ENCODE results near the gene PBX3.

PBX3 gene

DNA sequence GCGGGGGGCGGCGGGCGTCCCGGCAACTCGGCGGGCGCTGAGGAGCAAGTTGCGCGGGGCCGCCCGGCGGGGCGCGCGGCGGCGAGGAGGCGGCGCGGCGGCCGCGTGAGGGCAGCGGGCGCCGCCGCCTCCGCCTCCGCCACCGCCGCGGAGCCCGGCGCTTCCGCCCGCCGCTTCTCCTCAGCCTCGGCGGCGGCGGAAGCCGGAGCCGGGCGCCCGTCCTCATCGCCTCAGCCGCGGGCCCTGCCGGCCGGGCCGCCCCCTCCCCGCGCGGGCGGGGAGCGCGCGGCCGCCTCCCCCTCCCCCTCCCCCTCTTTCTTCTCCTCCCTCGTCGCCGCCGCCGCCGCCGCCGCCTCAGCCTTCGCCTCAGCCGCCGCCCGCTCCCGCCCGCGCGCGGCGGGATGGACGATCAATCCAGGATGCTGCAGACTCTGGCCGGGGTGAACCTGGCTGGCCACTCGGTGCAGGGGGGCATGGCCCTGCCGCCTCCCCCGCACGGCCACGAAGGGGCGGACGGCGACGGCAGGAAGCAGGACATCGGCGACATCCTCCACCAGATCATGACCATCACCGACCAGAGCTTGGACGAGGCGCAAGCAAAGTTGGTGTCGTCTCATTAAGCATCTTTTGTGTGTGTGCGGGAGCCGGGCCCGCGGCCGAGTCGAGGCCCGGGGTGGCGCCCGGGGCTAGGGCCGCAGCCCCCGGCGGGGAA, at the start of gene PBX3:
PBX3 (plus strand) TSS at position 321 of the 712 bp plus-strand sequence.
- DNase-seq (ENCODE audit: low spot score) = peak; percentile 57

DNA sequence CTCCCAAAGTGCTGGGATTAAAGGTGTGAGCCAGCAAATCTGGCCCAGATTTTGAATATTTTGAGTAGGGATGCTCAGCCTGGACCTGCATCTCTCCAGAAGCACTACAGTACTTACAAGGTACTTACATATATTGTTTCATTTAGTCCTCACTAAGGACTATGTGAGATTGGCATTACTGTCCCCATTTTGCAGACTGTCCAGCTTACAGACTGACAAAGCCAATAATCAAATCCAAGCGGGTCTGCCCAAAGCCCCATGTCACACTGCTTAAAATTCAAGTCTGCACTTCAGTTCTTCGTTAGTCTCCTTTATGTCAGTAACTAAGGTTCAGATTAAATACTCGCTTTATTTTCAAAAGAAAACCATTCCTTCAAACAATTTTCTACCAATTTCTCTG, 47.3 kb upstream of the PBX3 start:
- DNase-seq (ENCODE audit: low spot score) = no peak

DNA sequence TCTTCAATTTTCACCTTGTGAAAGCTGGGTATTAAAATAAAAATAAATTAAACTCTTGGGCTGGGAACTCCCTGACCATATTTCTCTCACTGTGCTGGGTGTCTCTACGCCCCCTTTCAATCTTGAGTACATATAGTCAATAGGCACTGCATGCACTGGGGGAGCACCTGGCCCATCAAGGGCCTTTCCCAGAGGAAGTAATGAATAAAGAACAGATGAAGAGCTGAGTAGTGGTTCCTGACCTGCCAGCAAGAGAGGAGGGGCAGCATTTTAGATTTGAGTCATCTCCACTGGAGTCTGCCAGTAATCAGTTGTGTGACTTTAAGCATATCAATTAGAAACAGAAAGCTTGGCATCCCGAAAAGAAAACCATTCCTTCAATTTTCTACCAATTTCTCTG, 46.4 kb upstream of the PBX3 start:
- DNase-seq (ENCODE audit: low spot score) = peak; percentile 37

DNA sequence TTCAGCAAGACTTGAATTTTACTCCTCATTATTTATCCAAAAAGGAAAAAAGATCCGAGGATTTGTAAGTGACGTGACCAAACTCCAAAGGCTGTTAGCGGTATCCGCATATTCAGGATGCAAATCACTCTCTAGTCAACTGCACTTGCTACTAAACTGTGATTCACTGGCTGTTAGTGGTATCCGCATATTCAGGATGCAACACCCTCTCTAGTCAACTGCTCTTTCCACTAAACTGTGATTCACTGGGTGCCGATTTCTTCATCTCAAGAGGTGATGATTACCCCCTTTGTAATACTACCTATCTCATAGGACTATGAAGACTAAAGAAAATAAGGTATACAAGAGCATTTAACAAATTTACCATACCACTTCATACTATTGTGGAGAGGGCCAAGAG, 45.8 kb upstream of the PBX3 start:
- peak; percentile 71 for DNase-seq (ENCODE audit: low spot score)

DNA sequence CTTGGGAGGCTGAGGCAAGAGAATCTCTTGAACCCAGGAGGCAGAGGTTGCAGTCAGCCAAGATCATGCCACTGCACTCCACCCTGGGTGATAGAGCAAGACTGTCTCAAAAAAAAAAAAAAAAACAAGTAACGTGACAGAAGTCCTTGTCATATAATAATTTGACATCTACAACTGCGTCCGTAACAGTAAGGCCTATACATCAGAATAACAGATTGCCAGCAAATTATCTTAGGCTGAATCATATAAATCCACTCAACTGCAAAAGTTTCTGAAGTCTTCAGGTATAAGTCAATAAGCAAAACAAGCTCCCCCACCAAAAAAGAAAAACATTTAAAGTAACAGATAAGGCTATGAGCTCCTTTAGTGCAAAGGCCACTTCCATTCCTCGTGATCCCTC, 43.5 kb upstream of the PBX3 start:
- no peak for DNase-seq (ENCODE audit: low spot score)

DNA sequence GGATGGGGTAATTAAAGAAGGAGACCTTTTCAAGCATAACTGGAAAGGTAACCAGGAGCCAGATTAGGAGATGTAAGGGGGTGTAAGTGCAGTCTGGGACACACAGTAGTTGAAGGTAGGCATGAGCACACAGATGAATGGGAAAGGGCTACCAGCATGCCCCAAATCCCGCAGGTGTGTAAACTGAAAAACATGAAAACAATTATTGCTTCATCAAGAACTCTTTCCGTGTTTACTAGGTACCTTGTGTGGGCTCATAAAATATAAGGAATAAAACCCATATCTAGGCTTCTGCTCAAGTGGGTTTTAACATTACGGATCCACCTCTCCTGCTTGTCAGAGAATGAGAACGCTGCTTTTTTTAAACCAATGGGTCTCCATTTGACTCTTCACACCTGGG, 41.3 kb upstream of the PBX3 start:
- no peak for DNase-seq (ENCODE audit: low spot score)

DNA sequence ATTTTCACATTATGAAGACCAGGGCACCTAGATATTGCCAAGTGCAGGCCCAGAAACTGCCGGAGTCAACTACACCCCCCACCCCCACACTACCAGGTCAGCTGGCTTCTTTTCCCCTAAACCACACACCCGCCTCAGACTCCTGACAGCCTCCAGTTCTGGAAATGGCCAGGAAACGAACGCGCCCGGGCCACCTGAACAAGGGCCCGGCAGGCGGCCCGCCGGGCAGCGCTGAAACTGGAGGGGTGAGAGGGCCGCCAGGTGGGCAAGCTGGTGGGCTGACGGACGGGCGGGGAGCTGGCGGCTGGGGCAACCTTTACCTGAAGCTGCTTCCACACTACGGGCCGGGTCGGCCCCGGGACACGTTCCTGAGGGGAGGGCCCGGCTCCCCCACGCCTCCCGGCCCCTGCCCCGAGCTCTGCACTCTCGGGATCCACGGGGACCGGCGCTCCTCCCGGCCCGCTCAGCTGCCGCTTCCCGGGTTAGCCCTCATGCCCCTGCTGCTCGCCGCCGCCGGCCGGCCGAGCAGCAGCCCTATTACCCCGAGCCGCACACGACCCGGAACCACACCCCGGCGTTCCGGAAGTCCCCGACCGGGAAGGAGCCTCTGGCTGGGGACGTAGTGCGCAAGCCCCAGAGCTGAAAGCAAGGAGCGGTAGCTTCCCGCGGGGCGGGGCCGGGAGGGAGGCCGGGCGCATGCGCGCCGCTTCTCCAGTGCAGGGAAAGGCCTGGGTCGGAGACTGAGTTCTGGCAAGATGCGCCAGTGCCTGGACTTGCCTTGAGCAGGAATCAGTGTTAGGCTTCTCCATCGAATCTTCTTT, 40.3 kb upstream of the PBX3 start, which contains the start of gene MAPKAP1:
MAPKAP1 (minus strand) TSS at position 558 of the 821 bp plus-strand sequence. CDS start 34,634 bp downstream, outside the sequence.
- DNase-seq (ENCODE audit: low spot score) = peak; percentile 100

DNA sequence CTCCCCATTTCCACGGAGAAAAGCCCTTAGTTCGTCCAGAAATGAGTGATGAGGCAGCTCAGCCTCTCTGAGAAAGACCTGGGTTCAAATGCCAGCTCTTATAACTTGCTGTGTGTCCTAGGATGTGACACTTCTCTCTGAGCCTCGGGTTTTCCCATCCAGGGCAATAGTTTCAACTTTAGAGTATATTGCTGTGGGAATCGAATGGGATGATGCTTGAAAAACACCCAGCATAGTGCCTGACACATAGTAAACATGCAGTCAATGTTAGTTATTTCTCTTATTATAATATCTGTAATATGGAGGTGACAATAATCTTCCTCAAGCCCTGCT, 39.7 kb upstream of the PBX3 start:
- DNase-seq (ENCODE audit: low spot score) = no peak

DNA sequence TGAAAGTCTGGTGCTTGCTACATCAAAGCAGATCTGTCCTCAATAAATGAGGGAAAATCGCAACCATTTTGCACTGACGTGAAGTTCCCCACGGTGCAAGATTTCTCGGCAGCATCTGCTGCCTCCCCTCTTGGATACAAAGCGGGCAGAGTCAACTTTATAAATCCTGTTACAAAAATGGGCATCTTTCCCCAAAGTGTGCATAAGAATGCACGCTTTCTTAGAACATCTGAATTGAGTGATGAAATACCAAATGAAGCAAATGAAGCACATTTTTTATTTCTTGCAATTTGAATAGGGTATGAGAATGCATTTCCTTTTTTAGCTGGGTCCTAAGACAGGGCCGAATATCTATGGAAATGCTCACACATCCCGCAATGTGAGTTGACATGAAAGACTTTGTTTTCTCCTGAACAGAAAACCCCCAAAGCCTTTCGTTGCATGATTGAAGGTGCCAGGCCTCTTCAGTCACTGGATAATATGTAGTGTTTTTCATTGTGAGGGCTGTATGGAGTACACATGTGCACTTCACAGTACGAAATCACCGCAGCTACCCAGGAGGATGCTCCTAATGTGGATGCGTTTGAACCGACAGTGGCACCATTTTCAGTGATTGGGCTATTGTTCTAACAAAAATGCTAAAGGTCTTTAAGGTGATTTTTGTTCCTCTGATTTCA, 20.6 kb upstream of the PBX3 start:
- DNase-seq (ENCODE audit: low spot score) = no peak

DNA sequence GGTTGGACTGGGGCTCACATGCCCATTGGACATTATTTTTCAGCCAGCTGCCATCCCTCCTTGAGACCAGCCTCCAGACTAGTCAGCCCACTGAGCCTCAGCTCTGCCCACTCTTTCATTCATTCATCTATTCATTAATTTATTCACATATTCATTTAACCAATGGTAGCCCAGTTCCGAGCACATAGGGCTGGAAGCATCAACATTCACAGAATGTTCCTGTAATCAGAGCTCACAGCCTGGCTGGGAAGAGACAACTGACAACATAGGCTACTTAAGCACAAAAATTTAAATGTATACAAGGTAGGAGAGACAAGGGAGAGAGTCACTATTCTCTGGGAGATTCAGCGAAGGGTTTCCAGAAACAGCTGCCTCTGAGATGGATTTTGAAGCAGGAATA, 17.0 kb upstream of the PBX3 start:
- no peak for DNase-seq (ENCODE audit: low spot score)

DNA sequence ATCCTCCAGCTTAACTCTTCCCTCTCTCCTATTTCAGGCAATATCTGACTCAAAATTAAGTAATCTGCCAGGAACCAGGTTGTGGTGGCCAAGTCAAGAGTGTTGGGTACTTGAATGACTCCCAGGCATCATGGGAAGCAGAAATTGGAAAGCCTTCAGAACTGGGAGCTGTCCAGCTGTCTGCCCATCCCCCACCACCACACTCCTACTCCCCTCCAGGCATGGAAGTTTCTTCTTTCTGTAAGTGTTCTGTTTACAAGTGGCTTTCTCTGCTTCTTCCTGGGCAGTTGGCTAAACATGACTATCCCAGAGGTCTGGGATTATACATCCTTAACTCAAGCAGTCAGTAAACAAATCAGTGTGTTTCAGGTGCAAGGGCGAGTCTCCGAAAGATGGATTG, 14.6 kb upstream of the PBX3 start:
- DNase-seq (ENCODE audit: low spot score) = no peak

DNA sequence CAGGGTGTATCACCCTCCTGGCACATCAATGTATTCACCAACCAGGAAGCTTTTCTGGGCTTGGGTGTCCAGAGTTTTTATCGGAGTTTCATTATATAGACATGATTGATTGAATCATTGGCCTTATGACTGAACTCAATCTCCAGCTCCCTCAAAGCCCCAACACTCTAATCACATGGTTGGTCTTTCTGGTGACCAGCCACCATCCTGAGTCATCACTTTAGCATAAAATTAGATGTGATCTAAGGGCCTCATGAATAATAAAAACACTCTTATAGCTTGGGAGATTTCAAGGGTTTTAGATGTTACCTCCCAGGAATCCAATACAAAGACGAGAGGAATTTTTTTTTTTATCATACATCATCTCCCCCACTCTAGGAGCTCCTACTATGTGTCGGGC, 7.7 kb upstream of the PBX3 start:
- no peak for DNase-seq (ENCODE audit: low spot score)

DNA sequence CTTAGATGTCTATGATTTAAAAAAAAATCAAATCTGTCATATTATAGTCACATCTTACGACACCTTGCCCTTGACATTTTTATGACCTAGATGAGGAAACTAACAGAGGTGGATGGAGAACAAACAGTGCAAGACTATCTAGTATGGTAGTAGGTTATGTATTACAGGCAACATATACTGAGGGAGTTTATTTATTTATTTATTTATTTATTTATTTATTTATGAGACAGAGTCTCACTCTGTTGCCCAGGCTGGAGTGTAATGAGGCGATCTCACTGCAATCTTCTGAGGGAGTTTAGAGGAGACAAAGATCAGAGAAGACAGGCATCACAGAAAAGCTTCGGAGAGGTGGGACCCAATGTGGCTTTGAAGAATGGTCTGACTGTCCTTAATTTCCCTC, 4.5 kb upstream of the PBX3 start:
- DNase-seq (ENCODE audit: low spot score) = no peak

DNA sequence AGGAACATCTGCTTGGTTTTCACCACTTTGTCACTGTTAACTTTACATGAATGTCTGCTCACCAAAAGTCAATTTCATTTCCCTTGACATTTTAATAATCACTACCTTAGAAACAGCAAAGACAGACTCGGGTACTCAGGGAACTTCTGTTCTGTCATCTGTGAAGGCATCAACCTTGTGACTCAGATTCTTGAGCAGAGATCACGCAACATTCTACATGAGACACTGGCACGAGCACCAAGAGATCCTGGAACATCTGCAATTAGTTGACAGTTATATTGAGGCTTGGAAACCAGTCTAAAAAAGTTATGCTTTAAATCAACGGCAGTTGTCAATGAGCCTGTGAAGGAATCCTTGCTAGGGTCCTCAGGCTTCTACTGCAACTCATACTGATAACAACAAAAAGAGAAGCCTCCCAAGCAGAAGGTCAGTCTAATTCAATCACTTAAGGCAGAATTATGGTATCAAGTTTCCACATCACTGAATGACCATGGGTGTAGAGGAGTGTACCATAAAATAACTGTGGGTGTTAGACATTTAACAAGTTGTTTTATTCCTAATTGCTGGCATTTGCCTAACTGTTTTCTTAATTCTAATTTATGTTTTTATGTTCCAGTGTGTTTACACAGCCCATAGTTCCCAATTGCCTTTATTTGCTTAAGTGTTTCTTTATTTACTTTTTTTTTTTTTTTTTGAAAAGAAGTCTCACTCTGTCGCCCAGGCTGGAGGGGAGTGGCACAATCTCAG, 3.3 kb upstream of the PBX3 start:
- peak; percentile 61 for DNase-seq (ENCODE audit: low spot score)

DNA sequence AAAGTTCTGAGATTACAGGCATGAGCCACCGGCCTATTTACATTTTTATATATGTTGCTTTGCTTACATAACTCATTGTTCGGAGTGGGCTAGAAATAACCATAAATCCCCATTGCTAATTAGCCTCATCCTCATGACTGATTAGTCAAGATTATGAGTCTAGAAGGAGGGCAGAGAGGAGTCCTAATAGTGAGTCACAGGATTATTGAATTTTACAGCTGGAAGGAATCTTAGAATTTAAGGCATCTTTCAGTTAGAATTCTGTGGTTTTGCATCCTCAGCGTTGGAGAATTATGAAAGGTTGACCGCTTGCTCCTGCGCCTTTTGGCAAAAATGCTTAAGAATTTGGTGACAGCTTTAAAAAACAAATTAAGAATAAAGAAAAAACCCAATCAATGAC, 2.6 kb upstream of the PBX3 start:
- peak; percentile 65 for DNase-seq (ENCODE audit: low spot score)

DNA sequence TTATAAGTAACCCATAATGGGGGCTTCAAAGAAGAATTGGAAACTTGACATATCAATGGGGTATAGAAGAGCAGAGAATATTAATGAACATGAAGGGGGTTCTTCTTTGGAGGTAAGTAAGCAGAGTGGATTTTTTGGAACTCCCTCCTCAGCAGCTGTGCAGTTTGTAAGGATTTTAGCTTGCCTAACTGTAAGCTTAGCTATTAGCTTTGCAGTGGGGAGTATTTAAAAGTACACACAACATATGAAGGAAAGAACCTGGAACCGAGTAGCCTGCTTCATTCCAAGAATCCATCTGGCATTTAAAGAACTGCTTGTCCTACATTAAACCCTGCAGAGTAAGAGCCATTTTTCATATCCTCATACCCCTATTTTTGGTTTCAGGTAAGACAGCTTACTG, 2.2 kb upstream of the PBX3 start:
- DNase-seq (ENCODE audit: low spot score) = no peak

DNA sequence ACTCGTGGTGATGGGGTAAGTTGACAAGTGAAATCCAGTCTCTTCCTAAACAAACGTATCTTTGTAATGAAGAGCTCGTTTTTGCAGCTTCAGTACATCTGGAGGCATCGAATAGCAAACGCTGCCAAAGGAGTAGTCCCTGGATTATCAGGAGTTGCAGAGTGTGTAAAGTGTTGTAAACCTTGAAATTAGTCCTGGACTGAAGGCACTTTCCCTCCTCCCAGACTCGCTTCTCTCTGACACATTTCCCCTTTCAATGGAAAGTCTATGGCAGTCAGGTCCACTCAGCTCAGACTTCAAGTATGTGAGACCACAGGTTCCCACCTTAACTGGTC, 1.5 kb upstream of the PBX3 start:
- DNase-seq (ENCODE audit: low spot score) = no peak

DNA sequence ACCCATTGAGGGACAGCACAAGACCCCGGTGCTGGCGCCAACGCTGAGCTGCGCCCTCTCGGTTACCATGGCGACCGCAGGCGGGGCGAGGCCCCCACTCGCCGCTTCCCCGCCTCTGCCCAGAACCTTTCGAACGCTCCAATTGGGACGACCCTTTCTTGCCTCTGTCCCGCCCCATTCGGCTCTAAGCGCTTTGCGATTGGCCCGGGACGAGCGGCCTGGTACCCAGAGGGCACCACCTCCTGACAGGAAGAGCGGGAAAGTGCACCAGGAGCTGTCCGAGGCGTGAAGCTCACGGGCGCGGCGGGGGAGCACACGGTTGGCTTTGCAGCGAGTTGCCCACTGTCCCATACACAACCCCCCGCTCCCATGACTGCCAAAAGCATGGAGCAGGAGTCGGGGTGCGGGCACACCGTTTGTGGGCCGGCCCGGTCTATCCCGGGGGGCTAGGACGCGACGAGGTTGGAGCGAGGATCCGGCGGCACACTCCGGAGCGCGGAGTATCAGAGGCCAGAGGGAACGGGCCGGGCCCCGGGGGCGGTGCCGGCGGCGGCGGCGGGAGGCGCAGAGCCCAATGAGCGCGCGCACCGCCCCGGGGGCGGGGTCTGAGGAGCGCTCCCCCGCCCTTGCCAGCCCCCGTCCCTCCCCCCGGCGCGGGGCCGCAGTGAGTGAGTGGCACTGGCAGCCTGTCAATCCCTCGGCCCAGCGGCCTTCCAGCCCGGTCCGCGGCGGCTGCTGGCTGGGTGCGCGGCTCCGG, 978 bp upstream of the PBX3 start:
- peak; percentile 96 for DNase-seq (ENCODE audit: low spot score)

DNA sequence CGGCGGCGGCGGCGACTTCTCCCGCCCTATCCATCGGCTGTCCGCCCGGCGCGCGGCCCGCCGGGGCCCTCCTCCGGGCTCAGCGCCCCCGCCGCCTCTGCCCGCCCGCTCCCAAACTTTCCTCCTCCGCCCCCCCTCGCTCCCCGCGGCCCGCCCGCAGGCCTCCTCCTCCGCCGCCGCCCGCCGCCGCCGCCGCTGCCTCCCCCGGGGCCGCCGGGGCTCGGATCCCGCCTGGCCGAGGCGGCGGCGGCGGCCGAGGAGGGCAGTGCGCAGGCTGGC, 460 bp upstream of the PBX3 start:
- DNase-seq (ENCODE audit: low spot score) = no peak

DNA sequence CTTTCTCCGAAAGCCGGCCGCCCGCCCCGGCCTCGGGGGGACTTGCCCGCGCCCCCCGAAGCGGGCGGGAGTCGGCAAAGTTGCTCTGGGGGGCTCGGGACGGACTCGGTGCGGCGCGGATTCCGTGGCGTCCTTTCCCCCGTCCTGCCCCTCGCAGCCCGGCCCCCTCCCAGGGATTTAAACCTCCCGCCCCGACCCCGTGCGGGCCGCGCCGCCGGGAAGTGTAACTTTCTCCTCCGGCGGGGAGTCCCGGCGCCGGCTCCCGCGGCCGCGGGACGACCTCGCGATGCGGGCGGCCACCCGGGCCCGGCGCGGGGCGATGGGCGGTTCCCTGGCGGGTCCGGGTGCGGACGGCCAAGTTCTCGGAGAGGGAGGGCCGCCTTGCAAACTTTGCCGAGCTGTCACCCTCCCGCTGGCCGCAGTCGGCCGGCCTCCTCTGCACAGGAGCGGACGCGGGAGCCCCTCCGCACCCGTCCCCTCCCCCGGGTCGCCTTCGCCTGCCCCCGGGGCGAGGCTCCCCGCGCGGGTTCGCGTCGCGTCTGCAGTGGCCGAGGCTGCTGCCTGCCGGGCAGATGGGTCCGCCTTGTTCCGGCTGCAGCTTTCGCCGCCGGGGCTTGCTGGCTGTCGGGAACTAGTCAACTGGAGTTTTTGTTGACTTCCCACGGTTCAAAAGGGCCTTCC, 732 bp downstream of the PBX3 start:
- DNase-seq (ENCODE audit: low spot score) = peak; percentile 61

DNA sequence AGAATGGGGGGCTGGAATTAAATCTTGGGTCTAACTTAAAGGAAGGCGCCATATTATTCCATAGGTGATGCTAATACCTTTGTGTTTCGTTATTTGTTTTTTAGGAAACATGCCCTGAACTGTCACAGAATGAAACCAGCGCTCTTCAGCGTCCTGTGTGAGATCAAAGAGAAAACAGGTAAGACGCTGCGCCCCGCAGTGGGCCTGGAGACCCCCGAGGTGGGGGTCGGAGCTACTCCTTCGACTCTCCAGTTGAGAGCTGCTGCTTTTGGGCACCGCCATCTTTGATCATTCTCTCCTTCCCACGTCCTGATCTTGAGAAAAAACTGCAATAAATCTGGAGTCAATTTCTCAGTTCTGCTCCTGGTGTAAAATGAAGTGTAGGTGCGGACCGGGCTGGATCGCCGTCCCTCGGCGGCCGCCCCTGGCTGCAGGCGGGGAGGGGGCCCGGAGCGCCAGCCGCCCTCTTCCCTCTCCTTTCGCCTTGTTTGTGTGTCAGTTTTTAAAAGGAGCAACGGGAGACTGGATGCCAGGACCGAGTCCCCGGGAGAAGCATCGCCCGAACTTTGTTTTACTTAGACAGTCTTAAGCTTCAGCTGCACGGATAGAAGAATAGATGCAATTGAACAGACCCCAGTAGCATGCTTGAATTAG, 1.4 kb downstream of the PBX3 start:
- DNase-seq (ENCODE audit: low spot score) = no peak
